GM21360 (cell line): ENCODE data around the gene PRKAG2.

Experiments
- ATAC-seq: cut with Tn5 transposase; IDR thresholded peaks from one replicate; pipeline ENCODE4 v1.9.1; 2021; ENCODE audit warnings: mild to moderate bottlenecking, moderate library complexity; ENCODE audit not compliant: unreplicated experiment

PRKAG2 gene

DNA sequence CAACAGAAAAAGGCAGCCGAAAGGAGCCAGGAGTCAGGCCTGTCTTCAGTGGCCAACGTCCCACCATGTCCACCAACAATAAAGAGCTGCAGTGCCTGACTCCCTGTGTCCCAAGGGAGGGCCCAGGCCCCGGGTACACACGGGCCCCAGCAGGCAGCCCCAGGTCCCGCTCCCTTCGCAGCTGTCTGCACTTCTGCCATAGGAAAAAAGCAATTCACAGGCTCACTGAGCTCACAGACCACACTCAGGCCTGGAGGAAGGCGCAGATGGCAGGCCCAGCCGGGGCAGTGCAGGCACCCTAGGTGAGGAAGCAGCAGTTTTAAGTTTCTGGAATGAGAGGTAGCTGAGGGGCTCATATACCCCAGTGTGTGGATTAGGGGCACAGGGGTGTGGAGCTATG, 100.5 kb downstream of the PRKAG2 start:
- no peak for ATAC-seq

DNA sequence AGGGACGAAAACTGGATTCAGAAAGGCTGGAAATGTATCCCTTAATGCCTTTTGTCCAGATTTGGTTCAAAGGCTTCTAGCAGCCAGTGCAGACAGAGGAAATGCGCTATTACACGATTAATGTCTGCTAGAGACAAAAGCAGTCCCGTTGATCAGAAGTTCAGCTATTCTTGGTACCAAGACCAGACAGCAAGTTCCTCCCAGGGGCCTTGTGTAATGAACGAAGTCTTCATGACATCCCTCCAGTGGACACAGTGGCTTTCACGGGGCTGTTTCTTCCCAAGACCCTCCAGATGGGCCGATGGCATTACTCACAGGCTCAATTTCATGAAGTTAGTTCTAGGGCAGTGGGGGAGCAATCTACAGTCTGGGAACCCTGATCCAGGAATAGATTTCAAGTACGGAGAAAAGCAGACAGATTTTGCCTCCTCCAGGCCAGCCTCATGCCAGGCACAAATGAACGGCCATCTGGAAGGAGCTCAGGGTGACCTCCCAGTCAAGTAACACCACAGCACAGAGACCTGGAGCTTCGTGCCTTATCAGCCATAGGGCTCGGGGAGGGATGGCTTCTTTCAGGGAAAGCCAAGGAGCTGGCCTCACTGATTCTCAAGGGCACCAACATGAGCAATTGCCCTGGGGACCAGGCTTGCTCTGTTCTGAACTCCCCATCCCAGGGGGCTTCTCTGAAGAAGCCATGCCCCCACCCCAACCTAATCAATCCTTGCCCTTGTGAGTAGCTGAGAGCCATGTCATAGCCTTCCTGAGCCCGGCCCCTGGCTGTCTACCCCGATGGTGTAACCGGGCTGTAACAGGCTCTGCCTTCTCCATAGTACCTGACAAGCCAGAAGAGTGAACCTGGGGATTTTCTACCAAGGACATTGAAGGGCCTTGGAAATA, 101.1 kb downstream of the PRKAG2 start:
- ATAC-seq, result no peak

DNA sequence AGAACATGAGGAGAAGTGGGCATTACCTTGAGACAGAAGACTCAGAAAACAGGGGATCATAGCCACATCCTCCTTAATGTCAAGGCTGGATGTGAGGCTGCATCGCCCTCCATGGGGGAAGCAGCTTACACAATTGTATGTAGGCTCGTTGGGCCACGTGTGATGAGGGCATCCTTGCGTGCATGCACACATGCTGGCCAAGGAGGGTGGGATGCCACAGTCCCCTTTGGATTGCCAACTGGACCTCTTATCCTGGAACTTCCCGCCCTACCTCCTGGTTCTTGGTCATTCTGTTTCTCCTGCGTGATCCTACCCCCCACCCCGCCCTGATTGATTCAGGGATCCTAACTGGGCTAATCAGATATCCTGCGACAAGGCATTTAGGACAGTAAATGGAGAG, 102.0 kb downstream of the PRKAG2 start:
- ATAC-seq, result no peak

DNA sequence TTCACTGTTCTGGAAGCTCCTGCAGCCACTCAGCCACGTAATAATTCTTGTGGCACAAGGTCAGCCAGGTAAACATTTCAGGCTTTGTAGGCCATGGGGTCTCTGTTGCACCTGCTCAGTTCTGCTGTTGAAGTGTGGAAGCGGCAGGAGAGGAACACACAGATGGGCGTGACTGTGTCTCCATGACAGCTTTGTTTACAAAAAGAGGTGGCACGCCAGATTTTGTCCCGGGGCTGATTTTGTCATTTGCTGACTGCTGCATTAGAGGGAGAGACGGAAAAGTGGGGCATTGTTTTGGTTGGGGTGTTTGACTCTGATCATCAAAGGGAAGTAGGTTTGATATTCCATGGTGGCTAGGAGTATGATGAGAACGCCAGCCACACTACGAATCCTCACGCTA, 103.1 kb downstream of the PRKAG2 start:
- ATAC-seq, result no peak

DNA sequence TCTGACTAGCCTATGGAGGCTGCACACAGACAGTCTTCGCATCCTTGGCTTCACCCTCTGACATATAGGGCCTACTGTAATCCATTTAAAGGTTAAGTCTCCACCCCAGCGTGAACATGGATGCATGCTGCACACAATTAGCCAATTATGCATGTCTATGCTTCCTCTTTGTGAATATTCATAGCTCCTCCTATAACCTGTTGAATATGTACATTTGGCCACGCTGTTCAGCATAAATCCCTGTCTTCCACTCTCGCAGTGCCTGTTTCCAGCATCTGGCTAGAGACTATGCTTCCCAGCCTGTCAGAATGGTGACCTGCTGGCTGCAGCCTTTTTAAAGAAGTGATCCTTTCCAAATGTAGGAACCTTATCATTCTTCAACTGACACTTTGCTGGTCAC, 106.7 kb downstream of the PRKAG2 start:
- ATAC-seq, result no peak

DNA sequence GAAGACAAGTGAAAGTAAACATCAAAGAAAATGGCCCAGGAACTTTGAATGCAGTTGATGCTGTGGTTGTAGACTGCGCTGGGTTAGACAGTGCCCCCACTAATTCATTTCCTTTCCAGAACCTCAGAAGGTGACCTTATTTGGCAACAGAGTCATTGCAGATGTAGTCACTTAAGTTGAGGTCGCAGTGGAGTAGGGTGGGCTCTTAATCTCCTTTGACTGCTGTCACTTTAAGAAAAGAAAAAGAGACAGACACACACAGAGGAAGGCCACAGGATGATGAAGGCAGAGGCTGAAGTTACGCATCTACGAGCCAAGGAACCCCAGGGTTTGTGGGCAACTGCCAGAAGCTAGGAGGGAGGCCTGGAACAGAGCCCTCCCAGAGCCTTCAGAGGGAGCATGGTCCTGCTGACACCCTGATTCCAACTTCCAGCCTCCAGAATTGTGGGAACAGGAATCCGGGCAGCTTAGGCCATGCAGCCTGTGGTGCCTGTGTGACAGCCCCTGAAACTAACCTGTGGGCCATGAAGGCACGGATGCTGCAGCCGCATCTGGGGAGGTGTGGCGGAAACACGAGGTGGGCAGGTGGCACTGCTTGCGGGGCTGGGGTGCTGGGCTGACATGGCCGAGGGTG, 107.6 kb downstream of the PRKAG2 start:
- ATAC-seq, result peak; percentile 84

DNA sequence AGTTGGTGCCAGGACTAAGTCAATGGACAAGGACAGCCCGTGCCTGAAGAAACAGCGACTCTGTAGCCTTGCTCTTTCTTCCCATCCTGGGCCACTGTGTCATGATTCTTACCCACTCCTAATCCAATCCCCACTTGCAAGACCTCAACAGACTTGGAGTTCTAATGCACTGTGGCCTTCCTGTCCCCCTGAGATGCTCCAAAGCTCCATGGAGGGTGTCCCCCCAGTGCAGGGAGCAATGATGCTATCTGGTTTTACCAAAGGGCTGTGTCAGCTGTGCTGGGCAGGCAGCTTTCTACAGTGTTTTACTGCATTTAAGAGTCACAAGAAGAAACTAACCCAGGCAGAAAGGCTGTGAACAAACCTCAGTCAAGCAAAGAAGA, 108.1 kb downstream of the PRKAG2 start:
- no peak for ATAC-seq

DNA sequence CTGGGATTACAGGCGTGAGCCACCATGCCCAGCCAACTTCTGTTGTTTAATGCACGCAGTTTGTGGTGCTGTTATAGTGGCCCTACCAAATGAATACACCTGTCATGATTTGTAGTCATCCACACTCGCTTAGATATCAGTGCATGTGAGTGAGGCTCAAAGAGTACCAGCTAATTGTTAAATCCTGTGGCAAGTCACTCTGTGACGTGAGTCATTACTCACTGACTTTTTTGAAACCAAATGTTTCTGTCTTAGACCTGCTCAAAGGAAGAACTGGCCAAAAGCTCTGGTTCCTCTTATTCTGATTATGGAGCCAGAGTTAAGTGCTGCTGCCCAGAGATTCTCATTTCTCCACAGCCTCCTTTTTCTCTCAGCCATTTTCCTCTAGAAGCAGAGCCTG, 109.4 kb downstream of the PRKAG2 start:
- no peak for ATAC-seq

DNA sequence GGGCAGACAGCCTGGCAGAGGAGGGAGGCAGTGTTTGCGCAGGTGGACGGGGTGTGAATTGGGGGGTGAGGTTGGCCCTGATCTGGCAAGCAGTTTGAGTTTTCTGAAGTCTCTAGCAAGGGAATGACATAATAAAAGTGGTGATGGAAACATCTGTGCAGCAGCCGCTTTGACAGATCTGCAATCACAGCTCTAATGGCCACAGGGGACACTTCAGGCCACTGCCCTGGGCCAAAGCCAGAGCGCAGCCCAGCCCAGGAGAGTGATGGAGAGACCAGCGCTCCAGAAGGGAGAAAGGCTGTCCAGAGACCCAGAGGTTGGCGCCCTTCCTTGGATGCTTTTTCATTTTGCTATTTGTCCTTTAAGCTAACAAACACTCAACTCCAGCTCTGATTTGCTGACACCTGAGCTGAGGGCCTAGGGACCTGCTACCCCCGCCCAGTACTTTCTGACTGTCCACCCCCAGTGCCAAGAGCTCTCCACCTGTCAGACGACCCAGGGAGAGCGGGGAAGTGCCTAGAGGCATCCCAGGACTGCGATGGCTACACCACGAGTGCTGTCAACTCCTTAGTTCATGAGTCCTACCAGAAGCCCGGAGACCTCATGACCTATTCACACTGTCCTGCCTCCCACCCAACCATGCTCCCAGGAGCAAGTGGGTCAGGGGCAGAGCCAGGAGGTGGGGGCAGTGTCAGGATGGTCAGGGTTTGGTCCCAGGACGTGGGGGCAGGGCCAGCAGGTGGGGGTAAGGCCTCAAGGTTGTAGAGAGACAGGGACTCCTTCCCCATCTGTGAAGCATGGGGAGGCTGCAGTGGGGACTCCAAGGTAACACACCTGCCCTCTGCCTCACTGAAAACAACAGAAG, 112.6 kb downstream of the PRKAG2 start:
- no peak for ATAC-seq

DNA sequence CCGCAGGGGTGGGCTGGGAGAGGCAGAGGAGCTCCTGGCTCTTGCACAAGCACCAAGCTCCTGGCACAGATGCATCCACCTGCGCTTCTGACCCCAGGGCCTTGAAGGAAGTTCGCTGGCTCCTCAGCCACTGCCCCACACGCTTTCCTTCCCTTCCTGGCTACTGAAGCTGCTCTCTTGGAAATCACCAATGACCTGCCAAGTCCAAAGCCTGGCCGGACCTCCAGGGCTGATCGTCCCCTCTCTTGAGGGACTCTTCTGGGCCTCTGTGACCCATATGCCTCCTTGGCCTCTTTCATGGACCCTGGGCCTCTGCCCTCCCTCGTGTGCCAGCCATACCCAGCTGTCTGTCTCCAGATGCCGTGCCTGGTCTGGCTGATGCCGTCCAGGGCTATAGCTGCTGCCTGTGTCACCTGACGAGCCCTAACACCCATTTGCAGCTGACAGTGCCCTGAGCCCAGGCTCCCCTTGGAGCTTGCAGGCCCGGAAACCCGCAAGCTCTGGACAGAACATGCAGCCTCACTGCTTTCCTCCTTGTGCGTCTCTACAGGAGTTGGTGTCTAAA, 113.4 kb downstream of the PRKAG2 start:
- no peak for ATAC-seq

DNA sequence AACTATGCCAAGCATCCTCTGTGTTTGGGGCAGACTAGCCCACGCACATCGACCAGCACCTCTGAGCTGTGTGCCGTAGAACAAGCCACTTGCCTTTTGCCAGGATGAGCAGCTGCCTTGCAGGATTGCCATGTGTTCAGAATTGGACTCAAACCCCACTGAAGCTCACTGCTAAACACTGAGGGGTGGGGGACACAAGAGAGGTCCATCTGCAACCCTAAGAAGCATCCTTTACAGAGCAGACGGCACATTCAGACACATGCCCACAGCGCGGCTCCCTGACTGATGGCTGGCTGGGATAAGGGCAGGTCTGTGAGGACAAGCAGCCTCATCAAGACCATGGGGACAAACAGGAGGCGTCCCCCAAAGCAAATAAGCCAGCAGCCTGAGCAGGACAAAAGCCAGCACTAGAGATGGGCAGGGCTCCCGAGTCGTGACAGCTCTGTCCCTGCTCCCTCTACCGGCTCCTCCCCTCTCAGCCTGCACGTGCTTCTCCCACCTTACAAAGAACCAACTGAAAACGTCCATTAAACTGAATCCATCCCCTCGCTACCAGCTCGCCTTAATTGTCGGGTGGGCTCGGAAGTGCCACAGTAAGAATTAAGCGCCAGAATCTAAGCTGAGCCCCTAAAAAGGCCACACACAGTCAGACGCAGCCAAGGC, 114.2 kb downstream of the PRKAG2 start:
- no peak for ATAC-seq

DNA sequence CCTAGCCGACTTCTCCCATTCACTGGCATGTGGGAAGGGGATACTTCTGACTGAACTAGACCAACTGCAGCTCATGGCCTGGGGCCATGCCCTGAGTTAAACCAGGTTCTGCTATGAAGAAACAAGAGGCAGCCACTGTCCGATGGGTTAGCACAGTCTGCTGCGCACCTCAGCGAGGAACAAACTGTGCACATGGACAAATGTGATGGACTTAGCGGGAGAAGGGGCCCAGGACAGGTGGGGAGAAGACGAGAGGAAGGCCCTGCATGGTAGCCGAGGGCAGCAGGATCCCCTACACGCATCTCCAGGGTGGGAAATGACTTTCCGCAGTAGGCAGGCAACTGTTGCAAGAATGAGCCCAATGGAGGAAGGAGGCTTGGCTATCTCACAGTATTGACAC, 115.0 kb downstream of the PRKAG2 start:
- ATAC-seq, result no peak

DNA sequence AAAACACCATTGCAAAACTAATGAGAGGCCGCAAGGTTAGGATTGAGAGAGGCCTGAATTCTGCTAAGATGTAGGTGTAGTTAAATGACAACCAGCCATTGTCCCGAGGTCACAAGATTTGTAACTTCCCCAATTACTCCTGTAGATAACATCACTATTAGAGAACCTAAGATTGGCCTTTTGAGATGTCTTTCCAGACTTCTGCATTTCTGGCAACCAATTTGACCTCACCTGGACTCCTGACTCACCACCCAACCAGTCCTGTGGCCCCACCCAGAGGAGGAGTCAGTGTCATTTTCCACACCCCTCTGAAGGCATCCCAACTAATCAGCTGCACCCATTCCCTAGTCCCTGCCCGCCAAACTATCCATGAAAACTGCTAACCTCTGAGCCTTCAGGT, 115.7 kb downstream of the PRKAG2 start:
- no peak for ATAC-seq

DNA sequence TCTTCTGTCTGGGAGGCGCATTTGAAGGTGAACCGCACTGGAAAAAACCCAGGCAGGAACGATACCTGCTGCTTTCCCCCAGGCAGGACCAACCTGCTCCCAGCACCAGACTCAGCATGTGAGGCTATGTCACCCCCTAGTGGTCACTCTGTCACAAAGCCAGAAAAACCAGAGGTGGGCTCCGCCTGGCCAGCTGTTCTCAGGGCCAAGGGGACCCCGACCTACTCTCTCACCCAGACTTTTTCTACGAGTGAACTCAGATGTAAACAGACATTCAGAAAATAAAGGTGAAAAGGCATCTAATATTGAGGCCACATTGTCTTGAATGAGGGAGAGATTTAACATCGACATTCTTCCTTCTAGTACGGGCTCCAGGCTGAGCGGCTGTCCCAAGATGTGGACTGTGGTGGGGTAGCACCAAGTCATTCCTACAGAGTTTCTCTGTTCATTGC, 117.3 kb downstream of the PRKAG2 start:
- no peak for ATAC-seq

DNA sequence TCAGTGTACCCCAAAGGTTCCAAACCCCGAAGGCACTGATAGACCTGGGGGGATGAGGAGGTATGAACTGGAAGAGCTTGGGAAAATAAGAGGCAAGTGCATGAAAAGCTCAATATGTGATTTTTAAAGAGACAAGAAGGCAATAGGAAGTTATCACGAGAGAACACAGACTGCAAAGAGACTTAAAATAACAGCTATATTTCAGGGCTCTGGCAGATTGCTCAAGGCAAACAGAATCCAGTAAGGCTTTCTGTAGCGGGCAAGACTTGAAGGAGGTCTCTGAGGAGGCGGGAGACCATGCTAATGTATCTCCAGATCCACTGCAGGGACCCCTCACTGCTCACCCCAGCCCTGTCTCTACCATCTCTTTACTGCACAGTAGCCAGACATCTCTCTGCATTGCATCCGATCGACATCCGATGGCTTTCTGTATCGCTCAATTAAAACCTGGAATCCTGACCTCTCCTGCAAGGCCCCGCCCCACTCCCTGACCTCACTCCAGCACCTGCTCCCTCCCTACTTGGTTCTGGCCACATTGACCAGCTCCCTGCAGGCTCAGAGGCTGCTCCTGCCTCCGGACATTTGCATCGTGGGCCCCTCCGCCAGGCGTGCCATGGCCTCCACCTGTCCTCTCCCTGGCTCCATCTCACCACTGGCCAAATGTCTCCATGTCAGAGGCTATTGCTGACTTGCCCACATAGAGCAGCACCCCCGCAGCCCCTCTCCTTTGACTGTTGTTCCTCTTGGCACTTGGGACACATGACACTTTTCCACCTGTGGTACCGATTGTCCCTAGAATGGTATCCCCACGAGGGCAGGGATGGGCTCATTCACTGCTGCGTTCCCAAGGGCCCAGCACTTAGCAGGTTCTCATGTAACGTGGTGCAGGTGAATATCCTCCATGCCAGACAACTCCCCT, 118.0 kb downstream of the PRKAG2 start:
- ATAC-seq, result no peak

DNA sequence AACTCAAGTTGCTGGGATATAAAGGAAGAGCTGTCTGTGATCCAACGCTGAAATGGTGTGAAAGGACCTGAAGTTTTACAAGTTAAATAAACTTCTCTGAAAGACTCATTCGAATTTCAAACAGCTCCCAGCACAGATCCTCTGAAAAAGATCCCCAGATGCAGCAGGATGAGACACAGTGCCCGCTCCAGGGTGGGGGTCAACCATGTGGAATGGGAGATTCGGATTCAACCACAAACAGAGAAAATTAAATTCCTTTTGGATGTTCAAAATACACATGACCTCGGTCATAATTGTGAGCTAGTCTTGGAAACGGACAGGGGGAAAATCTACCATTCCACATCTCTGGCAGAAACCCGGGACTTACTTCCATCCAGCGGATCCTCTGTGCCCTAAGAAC, 119.6 kb downstream of the PRKAG2 start:
- ATAC-seq, result no peak

DNA sequence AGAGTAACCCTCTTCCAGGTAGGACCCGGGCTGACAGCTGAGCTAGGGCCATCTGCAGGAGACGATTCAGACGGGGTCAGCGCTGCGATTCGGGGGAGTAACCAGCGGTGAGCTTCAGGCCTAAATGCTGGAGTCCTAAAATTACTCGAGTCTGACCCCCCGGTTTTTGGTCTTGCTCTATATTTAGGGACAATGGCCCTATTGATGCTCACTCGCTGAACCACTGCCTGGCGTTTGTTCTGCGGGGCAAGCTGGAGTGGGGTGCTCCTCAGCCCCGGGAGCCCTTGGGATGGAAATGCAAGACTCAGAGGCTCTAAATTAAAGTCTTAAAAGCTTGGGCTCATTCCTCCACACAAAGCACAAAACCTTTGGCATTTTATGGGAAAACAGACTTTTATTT, 120.0 kb downstream of the PRKAG2 start:
- no peak for ATAC-seq

DNA sequence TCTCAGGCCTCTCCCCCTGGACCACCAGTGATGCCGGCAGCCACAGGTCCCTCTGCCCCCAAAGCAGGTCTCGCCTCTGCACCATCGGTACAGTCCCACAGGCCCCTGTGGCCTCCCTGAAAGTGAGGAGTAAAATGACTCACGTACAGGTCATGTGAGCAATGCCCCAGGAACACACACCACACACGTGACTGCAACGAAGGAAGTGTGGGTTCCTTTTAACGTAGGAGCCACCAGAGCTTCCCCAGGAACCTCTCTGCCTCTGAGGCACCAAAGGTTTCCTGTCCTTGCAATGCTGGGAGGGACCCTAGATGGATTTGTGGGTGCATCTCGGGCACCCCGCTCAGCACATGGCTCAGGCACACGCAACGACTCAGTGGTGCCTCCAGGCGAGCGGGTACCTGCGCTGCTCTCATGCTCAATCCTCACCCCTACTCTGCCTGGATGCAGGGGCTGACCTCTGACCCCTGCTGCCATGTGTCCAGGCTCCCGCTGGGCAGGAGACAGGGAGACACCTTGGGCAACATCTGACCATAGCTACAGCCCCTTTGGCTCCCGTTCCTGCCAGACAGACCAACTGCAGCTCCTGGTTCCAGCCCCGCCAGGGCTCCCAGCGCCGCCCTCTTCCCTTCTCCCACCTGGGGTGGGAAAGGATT, 120.7 kb downstream of the PRKAG2 start:
- peak; percentile 64 for ATAC-seq
